OCI-LY1 (cell line): ENCODE data around the gene NR1D2.

ENCODE experiments used
- CTCF ChIP-seq: fragments of 200-600 bp; sonication (generic), shearing (Covaris generic); IDR thresholded peaks from 2 replicates; pipeline ENCODE4 v1.5.1; 2017; ENCODE audit warnings: mild to moderate bottlenecking, antibody characterized with exemption, low read length, moderate library complexity, mixed read lengths
- EZH2 ChIP-seq: fragments of 200-600 bp; sonication (generic), shearing (Covaris generic); IDR thresholded peaks from 2 replicates; pipeline ENCODE4 v1.8.0; 2017; ENCODE audit warnings: borderline replicate concordance, mixed run types, mild to moderate bottlenecking, antibody characterized with exemption, low read length, moderate library complexity, mixed read lengths

- no peak for TF ChIP-seq CTCF
- no peak for TF ChIP-seq EZH2
Measured at GRCh38 chr3:23959135-23959900, 14.2 kb downstream of the NR1D2 start.
